ENCODE data around the gene GMEB1. TPM values are rescaled to one million over a fixed set of nuclear protein-coding genes. Genes with fewer than 3 reads are reported as not detected.
"Not testable (repeated sequence)": the region's sequence is repeated elsewhere in the genome, so short reads cannot be mapped to it uniquely, and the experiment has no call there.

The GMEB1 gene
- 10 to 100 TPM in 5 of 8 experiments, 1 to 10 TPM in 3; 5.8 to 15.2 (median 11.8) TPM for total RNA-seq

DNA sequence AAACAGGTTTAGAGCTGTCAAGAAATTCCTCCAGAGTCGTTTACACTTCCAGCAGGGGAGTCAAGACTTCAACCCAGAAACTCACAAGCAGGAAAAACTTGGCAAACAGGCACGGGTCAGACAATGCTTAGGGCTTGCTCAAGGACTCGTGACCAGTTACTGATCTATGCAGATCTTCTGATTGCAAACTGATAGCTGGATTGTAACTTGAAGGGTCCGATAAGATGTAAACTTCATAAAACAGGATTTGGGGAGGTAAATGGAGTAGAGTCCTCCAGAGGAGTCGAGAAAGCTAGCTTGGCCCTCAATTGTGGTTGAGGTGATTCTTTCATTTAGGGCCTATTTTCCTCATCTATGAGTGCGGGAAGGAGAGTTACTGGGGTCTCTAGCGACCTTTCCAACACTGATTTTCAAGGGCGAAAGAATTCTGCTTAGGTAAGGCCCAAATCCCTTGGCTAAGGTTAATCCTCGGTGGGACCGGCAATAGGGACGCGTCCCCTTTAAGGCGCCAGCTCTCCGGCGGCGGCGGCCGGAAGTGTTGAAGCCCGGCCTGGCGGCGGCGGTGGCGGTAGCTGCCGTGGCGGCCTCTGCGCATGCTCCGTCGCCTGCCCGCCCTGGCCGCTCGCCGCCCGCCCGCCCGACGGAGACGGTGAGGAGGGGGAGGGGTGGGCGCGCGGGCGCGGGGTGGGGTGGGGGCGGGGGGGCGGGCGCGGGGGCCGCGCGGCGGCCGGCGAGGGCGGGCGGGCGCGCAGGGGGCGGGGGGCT, at the start of gene GMEB1:
TSS of gene GMEB1 (plus strand) at position 594 of the 765 bp plus-strand sequence. CDS start 14,829 bp downstream, outside the sequence.
- peak; percentile 73 to 85 (median 81) for ATAC-seq (replicated peaks in 6 of 8)
- 0 to 17% (median 5%) methylated on average over 1 to 16 of the region's 57 CpGs; no CpG with 5 or more reads in 2 of the 10 experiments for WGBS, 10 experiments
- Histone ChIP-seq H3K4me3 (peak within 1 kb of the TSS; percentile 81 to 98 (median 95)), H3K27ac (peak within 1 kb of the TSS; percentile 96 to 99), H3K4me1 (replicated peaks in 1 of 2) (peaks cover 12 to 13% of the 10 kb centered on the region in 2 donors)
- in situ Hi-C loops (cut with MboI; ENCODE audit: low pct_unique_long_range_greater_than_20kb in 2 of 9, low sequenced_read_pairs in 9 of 9, unreplicated experiment in 9 of 9) = no loop called here

GRCh38 chr1:28631713-28632112, 36.9 kb upstream of the GMEB1 start:
- WGBS, 10 experiments = 93 to 100% (median 100%) methylated on average over 1 of the region's 1 CpG; no CpG with 5 or more reads in 5 of the 10 experiments
- in situ Hi-C loops (cut with MboI; ENCODE audit: low pct_unique_long_range_greater_than_20kb in 2 of 9, low sequenced_read_pairs in 9 of 9, unreplicated experiment in 9 of 9) = no loop called here
- ATAC-seq (replicated peaks in 6 of 8) = no peak

DNA sequence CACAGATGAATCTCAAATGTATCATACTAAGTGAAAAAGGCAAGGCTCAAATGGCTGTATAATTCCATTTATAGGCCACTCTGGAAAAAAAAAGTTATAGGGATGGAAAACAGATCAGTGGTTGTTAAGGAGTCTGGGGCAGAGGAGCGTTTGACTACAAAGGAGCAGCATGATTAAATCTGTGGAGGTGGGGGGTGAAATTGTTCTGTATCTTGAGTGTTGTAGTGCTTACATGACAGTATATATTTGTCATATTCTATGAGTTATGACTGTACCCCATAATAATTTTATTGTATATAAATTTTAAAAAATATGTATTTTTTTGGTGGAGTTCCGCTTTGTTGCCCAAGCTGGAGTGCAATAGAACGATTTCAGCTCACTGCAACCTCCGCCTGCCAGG, 36.0 kb upstream of the GMEB1 start:
- 87 to 100% (median 100%) methylated on average over 1 to 4 of the region's 4 CpGs; no CpG with 5 or more reads in 3 of the 10 experiments for WGBS, 10 experiments
- in situ Hi-C loops (cut with MboI; ENCODE audit: low pct_unique_long_range_greater_than_20kb in 2 of 9, low sequenced_read_pairs in 9 of 9, unreplicated experiment in 9 of 9) = no loop called here
- Histone ChIP-seq H3K4me3 (no peak overlapping the region), H3K4me1 (replicated peaks in 1 of 2) (no peaks in the 10 kb centered on the region), H3K27ac (no peak overlapping the region)
- no peak for ATAC-seq (replicated peaks in 6 of 8)

More at GRCh38 chr1:28631713-28632112, 36.9 kb upstream of the GMEB1 start:
- no peak overlapping the region for H3K27ac ChIP-seq
- H3K4me3 ChIP-seq = no peak overlapping the region
- H3K4me1 ChIP-seq (replicated peaks in 1 of 2) = no peaks in the 10 kb centered on the region

- Histone ChIP-seq H3K27ac (no peak overlapping the region), H3K4me1 (replicated peaks in 1 of 2) (peaks cover 21 to 24% of the 10 kb centered on the region in 2 donors), H3K4me3 (no peak overlapping the region)
- no peak for ATAC-seq (replicated peaks in 6 of 8)
- 60 to 100% (median 100%) methylated on average over 1 of the region's 1 CpG; no CpG with 5 or more reads in 4 of the 10 experiments for WGBS, 10 experiments
- in situ Hi-C loops (cut with MboI; ENCODE audit: low pct_unique_long_range_greater_than_20kb in 2 of 9, low sequenced_read_pairs in 9 of 9, unreplicated experiment in 9 of 9) = no loop called here
Observed at GRCh38 chr1:28640766-28641165, 27.8 kb upstream of the GMEB1 start.

- ATAC-seq (replicated peaks in 6 of 8) = peak; percentile 18 to 47 (median 24)
- peak overlapping the region; percentile 53 to 71 (median 67) for H3K4me3 ChIP-seq
- peaks cover 21 to 26% of the 10 kb centered on the region in 2 donors for H3K4me1 ChIP-seq (replicated peaks in 1 of 2)
- in situ Hi-C loops (cut with MboI; ENCODE audit: low pct_unique_long_range_greater_than_20kb in 2 of 9, low sequenced_read_pairs in 9 of 9, unreplicated experiment in 9 of 9) = no loop called here
- peak overlapping the region; percentile 89 to 91 for H3K27ac ChIP-seq
- 0 to 3% (median 2%) methylated on average over 1 to 23 of the region's 26 CpGs; no CpG with 5 or more reads in 2 of the 10 experiments for WGBS, 10 experiments
Observed at GRCh38 chr1:28642056-28642846, 26.3 kb upstream of the GMEB1 start.

- peak within 1 kb of the TSS; percentile 53 to 71 (median 67) for H3K4me3 ChIP-seq
- in situ Hi-C loops (cut with MboI; ENCODE audit: low pct_unique_long_range_greater_than_20kb in 2 of 9, low sequenced_read_pairs in 9 of 9, unreplicated experiment in 9 of 9) = no loop called here
- peaks cover 26 to 33% of the 10 kb centered on the region in 2 donors for H3K4me1 ChIP-seq (replicated peaks in 1 of 2)
- peak; percentile 85 to 94 (median 94) for ATAC-seq (replicated peaks in 6 of 8)
- H3K27ac ChIP-seq = peak within 1 kb of the TSS; percentile 89 to 91
- 0 to 15% (median 2%) methylated on average over 1 to 43 of the region's 49 CpGs; no CpG with 5 or more reads in 2 of the 10 experiments for WGBS, 10 experiments
Observed at GRCh38 chr1:28642847-28643635, 25.5 kb upstream of the GMEB1 start, which contains the start of gene TAF12. Gene TAF12, minus strand, starts transcription at chr1:28643067. Its CDS starts 20,986 bp downstream, at chr1:28622081.

DNA sequence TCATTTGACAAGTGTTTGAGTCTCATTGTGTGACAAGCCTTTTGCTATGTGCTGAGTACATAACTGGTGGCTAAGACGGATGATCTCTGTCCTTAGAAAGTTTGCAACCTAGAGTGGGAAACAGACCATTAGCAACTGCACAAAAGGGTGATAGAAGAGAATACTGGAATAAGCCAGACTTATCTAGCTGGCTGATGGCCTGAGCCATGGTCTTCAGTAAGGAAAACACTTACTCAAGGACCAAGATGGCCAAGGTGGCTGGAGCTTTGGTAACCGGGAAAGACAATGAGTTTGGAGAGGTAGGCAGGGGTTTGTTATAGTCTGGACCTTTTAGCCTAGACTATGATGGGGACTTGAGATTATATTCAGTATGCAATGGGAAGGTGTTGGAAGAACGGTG, 24.1 kb upstream of the GMEB1 start:
- Histone ChIP-seq H3K27ac (peak overlapping the region in 1 of 2 donors; percentile 89), H3K4me1 (replicated peaks in 1 of 2) (peaks cover 32 to 39% of the 10 kb centered on the region in 2 donors), H3K4me3 (no peak overlapping the region)
- in situ Hi-C loops (cut with MboI; ENCODE audit: low pct_unique_long_range_greater_than_20kb in 2 of 9, low sequenced_read_pairs in 9 of 9, unreplicated experiment in 9 of 9) = no loop called here
- ATAC-seq (replicated peaks in 6 of 8) = no peak
- 0 to 100% (median 88%) methylated on average over 1 to 3 of the region's 3 CpGs; no CpG with 5 or more reads in 2 of the 10 experiments for WGBS, 10 experiments

DNA sequence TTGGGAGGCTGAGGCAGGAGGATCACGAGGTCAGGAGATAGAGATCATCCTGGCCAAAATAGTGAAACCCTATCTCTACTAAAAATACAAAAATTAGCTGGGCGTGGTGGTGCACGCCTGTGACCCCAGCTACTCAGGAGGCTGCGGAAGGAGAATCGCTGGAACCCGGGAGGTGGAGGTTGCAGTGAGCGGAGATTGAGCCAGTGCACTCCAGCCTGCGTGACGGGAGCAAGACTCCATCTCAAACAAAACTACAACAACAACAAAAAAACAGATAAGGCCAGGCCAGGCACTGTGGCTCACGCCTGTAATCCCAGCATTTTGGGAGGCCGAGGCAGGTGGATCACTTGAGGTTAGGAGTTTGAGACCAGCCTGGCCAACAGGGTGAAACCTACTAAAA, 23.2 kb upstream of the GMEB1 start:
- peaks cover 32 to 39% of the 10 kb centered on the region in 2 donors for H3K4me1 ChIP-seq (replicated peaks in 1 of 2)
- in situ Hi-C loops (cut with MboI; ENCODE audit: low pct_unique_long_range_greater_than_20kb in 2 of 9, low sequenced_read_pairs in 9 of 9, unreplicated experiment in 9 of 9); H3K4me3 ChIP-seq; H3K27ac ChIP-seq; ATAC-seq (replicated peaks in 6 of 8): not testable (repeated sequence)
- 89 to 100% (median 94%) methylated on average over 1 to 11 of the region's 11 CpGs; no CpG with 5 or more reads in 3 of the 10 experiments for WGBS, 10 experiments

- ATAC-seq (replicated peaks in 6 of 8) = no peak
- Histone ChIP-seq H3K27ac (no peak overlapping the region), H3K4me3 (no peak overlapping the region), H3K4me1 (replicated peaks in 1 of 2) (peaks cover 32 to 36% of the 10 kb centered on the region in 2 donors)
- 67 to 100% (median 100%) methylated on average over 1 of the region's 1 CpG; no CpG with 5 or more reads in 5 of the 10 experiments for WGBS, 10 experiments
- in situ Hi-C loops (cut with MboI; ENCODE audit: low pct_unique_long_range_greater_than_20kb in 2 of 9, low sequenced_read_pairs in 9 of 9, unreplicated experiment in 9 of 9) = no loop called here
Observed at GRCh38 chr1:28646040-28646439, 22.5 kb upstream of the GMEB1 start.

DNA sequence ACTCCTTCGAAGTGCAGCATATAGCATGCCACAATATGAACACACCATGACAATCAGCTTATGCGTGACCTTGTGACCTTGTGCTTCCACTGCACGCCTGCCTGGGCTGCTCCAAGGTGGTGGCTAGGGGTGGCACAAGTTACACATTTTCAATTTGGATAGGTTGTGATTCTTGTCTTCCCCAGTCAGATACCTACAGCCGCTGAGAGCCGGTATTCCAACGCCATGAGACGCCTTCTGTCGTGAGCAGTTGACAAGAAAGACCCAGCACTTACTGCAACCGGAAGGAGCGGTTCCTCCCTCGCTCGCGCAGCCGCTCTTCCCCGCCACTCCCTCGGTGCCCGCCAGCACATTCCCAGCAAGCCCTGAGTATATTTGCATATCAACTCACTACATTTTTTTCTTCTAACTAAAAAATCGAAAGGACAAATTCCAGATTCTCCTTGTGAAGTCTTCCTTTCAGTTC, 20.5 kb upstream of the GMEB1 start:
- in situ Hi-C loops (cut with MboI; ENCODE audit: low pct_unique_long_range_greater_than_20kb in 2 of 9, low sequenced_read_pairs in 9 of 9, unreplicated experiment in 9 of 9) = no loop called here
- Histone ChIP-seq H3K27ac (peak overlapping the region; percentile 99), H3K4me3 (peak overlapping the region; percentile 31 to 47 (median 35)), H3K4me1 (replicated peaks in 1 of 2) (peaks cover 24 to 26% of the 10 kb centered on the region in 2 donors)
- peak; percentile 65 to 79 (median 72) for ATAC-seq (replicated peaks in 6 of 8)
- 0 to 7% (median 2%) methylated on average over 2 to 18 of the region's 18 CpGs for WGBS, 10 experiments

GRCh38 chr1:28648474-28649198, 19.9 kb upstream of the GMEB1 start, which contains the start of gene RNU11:
Gene RNU11, plus strand, starts transcription at chr1:28648600.
- Histone ChIP-seq H3K4me3 (peak within 1 kb of the TSS; percentile 31 to 47 (median 35)), H3K27ac (peak within 1 kb of the TSS; percentile 99), H3K4me1 (replicated peaks in 1 of 2) (peaks cover 22 to 24% of the 10 kb centered on the region in 2 donors)
- in situ Hi-C loops (cut with MboI; ENCODE audit: low pct_unique_long_range_greater_than_20kb in 2 of 9, low sequenced_read_pairs in 9 of 9, unreplicated experiment in 9 of 9) = no loop called here
- WGBS, 10 experiments = 0 to 21% (median 1%) methylated on average over 1 to 27 of the region's 28 CpGs
- peak; percentile 68 to 83 (median 80) for ATAC-seq (replicated peaks in 6 of 8)

Data from motor neuron (in vitro differentiated cells).